Astrocyte of the cerebellum (primary cell): Measurements from ENCODE around the gene M6PR.
A peak's percentile ranks its signal among the peaks of the same experiment; 100 is the strongest.

ENCODE experiments used
- DNase-seq: peaks from one replicate; pipeline ENCODE4 v3.0.0-alpha.2; 2011; ENCODE audit warnings: low read depth
- H3K4me3 ChIP-seq: 2 replicates; pipeline ENCODE4 v1.5.1; 2011; ENCODE audit warnings: mild to moderate bottlenecking, low read depth, low read length, moderate library complexity
- in situ Hi-C: cut with HindIII; loops from 2 replicates; pipeline ENCODE4 v1.10.0; 2017; ENCODE audit warnings: low sequenced_read_pairs
- TF ChIP-seq, protein P1 (sequence below): IDR thresholded peaks from 2 replicates; pipeline ENCODE4 v1.5.1; 2012; ENCODE audit warnings: low read length, low read depth, moderate library complexity, mild to moderate bottlenecking; ENCODE audit errors: missing control alignments

The M6PR gene

DNA sequence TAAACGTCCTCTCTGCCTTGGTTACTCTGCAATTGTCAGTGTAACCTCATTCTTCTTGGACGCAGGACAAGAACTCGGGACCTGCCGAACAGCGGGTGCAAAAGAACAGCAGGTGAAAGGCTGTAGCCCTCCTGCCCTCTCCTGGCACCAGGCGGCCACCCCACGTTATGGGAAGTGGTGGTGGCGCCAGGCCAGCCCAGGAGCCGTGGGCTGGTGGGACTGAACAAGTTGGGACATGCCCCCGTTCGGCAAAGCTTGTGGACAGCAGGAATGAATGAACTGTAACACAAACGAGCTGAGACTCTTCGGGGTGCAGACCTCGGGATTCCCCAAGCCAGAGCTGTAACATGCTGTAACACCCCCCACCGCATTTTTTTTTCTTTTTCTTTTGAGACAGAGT lies 6.6 kb upstream of the M6PR start:
- TF ChIP-seq, protein P1, sequence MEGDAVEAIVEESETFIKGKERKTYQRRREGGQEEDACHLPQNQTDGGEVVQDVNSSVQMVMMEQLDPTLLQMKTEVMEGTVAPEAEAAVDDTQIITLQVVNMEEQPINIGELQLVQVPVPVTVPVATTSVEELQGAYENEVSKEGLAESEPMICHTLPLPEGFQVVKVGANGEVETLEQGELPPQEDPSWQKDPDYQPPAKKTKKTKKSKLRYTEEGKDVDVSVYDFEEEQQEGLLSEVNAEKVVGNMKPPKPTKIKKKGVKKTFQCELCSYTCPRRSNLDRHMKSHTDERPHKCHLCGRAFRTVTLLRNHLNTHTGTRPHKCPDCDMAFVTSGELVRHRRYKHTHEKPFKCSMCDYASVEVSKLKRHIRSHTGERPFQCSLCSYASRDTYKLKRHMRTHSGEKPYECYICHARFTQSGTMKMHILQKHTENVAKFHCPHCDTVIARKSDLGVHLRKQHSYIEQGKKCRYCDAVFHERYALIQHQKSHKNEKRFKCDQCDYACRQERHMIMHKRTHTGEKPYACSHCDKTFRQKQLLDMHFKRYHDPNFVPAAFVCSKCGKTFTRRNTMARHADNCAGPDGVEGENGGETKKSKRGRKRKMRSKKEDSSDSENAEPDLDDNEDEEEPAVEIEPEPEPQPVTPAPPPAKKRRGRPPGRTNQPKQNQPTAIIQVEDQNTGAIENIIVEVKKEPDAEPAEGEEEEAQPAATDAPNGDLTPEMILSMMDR = no peak
- H3K4me3 ChIP-seq = no peak overlapping the region
- DNase-seq = no peak
- in situ Hi-C loops = no loop called here

DNA sequence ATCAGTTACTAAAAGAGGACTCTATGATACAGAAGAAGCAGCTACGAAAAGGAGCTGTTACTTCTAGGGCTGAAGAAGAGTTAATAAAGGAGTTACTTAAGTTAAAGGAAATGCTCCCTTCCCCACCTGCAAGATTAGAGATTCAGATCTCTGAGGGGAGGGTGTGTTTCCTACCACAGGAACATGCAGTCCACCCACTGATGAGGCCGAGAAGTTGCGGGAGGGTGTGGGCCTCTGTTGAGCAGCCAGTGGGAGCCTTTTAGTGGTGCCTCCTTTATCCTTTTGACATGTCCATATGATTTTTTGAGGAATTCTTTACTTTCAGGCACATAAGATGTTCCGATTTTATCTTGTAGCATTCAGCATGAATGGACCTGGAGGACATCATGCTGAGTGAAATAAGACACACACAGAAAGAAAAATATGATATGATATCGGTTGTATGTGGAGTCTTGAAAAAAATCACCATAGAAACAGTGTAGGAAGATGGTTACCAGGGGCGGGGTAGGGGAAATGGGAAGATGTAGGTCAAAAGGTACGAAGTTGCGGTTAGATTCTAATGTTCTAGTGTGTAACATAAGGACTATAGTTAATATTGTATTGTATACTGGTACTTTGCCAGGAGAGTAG lies 4.4 kb upstream of the M6PR start:
- DNase-seq = no peak
- TF ChIP-seq, protein P1 = no peak
- in situ Hi-C loops = no loop called here
- no peak overlapping the region for H3K4me3 ChIP-seq

DNA sequence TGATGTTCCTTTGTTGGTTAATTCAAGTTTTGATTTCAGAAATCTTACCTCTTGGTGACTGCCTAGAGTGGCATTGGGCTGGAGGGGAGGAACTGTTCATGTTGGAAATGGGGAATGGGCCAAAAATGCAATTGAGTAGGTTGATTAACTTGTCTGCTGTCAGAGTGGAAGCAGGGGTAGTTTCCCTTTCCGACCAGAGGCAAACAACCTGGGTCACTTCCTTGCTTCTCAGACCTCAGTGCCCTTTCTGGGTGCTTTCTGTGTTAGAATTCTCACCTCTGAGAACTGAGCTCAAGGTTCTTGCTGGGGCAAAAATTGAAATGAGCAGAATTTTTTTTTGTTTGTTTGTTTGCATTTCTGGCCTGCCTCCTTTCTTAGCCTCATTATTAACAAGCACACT lies 2.3 kb upstream of the M6PR start:
- H3K4me3 ChIP-seq = no peak overlapping the region
- TF ChIP-seq, protein P1 = no peak
- DNase-seq = no peak
- in situ Hi-C loops = no loop called here

DNA sequence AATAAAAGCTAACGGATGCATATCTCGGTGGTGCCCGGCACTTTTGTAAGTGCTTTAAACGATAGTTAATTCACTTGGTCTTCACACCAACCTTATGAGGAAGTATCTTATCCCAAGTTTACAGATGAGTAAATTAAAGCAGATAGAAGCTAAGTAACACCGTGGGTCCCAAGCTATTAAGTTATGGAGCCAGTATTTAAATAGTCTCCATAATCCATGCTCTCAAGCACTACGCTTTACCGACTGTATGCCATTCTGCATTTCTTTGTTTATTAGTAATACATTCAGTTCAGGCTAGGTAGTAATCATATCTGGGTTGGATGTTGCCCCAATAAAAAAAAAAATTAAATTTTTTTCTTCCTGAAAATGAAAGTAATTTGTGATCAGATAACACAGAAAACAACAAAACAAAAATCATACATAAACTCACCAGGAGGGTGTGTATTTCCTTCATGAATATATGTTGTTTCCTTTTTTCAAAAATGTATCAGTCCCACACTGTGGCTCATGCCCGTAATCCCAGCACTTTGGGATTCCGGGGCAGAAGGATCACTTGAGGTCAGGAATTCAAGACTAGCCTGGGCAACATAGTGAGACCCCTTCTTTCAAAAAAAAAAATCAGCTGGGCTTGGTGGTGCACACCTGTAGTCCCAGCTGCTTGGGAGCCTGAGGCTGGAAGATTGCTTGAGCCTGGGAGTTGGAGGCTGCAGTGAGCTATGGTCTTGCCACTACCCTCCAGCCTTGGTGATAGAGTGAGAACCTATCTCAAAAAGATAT lies 1.4 kb upstream of the M6PR start:
- TF ChIP-seq, protein P1 = no peak
- DNase-seq = no peak
- in situ Hi-C loops = no loop called here
- H3K4me3 ChIP-seq = peak overlapping the region; percentile 92

DNA sequence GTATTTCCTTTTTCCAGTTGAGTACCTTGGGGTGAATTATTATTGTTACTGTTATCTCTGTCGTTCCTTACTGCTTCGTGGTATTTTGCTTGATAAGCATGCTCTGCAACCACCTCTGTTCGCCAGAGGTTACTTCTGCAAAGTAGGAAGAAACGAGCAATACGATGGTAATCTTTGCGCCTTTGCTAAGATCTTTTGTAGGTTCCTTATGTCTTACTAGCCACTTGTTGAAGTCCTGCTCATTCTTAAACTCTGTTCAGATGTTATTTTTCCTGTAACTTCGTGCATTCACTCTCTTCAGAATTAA lies 729 bp upstream of the M6PR start:
- no peak for DNase-seq
- TF ChIP-seq, protein P1 = no peak
- in situ Hi-C loops = no loop called here
- peak overlapping the region; percentile 92 for H3K4me3 ChIP-seq

DNA sequence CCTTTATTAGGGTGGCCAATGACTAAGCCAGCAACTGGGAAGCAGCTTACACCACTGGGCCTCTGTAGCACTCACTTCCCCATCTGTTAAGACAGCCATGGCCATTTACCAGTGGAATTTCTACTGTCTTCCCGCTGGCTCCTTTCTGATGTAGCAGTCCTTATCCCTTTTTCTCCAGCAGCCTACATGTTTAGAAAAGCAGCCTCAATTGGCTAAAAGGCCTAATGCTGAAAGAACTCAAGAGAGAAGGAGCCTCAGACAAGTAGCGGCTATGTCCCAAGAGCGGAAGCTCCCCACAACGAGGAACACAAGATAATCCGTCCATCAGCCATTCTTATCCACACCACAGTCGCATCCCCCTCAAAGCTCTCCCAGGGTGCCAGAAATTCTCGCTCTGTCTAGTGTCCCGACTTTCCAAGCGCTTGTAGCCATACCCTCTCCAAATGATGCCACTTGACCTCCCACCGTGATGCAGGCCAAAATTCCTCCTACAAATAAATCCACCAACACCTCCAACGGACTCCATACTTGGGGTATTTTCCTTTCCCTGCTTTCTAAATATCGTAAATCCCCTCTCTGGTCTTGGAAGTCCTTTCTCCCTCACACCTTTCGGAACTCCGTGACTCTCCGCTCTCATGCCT lies 624 bp downstream of the M6PR start:
- in situ Hi-C loops = no loop called here
- DNase-seq = no peak
- H3K4me3 ChIP-seq = peak overlapping the region; percentile 92
- TF ChIP-seq, protein P1 = no peak
